Left hindlimb (tissue), 1 donor: ENCODE data around the gene CLRN3.

ENCODE experiments used
- DNase-seq: peaks from one replicate; pipeline ENCODE4 v3.0.0-alpha.2; 2018

Gene CLRN3

DNA sequence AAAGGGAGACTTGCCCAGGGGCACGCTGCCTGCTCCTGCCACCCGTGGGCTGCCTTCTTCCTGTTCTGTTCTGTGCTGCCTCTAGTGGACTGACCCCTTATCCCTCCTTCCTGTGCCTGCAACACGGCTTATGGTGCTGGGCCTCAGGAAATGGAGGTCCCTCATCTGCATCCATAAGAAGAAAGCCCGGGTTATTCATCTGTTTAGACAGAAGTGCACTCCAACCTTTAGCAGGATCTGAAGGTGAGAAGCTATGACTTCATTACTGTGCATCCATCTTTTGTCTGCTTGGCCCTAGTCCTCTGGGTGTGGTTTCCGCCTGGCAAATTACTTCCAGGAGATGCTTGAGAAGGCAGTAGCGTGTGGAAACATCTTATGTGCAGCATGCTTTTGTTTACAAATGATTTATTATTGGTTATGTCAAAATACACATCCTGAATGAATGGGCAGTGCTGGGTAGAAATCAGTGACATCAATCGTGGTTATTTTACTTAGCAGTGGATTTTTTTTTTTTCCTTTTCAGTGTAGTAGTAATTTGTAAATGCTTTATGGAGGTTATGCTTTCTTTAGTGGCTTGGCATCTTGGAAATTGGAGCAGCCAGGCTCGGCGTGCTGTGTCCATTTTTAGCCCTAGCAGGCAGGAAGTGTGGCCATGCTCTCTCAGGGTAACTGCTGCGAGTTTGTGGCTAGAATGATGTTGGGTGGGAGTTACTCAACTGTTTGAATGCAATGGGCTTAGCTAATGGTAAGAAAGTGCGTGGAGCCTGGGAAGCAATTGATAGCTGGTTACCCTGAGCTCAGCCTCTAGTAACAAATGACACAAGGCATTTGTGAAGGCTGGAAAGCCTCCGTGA is 26.9 kb upstream of the CLRN3 start:
- peak; percentile 48 for DNase-seq

- no peak for DNase-seq
Measured at GRCh38 chr10:127918572-127918971, 25.8 kb upstream of the CLRN3 start.

DNA sequence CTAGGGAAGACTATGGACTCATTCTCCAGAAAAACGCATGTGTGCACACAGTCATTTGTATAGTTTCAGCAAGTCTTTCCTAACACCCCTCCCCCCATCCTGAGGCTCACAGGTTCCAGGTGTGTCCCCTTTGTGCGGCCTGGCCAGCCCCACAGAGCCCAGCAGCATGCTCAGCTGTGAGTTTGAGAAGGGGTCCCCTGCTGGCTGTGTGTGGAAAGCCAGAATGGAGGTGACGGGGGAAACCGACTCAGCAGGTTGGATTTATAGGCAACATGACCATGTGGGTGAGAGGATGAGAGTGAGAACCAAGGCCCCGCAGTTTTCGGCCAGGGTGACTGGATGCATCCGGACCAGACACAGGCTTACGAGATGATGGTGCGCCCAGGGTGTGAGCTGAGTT is 24.1 kb upstream of the CLRN3 start:
- no peak for DNase-seq

DNA sequence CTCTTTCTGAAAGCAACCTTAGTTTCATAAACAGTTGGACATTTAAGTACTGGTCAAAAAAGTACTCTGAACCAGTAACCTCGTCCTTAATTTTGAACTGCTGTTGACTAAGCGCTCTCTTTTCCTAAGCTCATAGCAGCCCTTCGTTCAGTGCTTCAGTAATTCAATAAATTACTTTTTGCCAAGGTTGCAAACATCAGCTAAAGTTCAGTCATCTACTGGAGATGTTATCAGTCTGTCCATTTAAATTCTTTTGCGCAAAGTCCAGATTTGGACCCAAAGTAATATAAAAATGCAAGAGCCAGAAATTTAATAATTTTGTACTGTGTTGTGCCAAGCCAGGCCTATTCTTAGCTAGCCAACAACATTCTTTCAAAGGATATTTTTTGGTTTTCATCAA is 22.6 kb upstream of the CLRN3 start:
- no peak for DNase-seq

GRCh38 chr10:127913368-127913759 is 20.6 kb upstream of the CLRN3 start:
- no peak for DNase-seq

DNA sequence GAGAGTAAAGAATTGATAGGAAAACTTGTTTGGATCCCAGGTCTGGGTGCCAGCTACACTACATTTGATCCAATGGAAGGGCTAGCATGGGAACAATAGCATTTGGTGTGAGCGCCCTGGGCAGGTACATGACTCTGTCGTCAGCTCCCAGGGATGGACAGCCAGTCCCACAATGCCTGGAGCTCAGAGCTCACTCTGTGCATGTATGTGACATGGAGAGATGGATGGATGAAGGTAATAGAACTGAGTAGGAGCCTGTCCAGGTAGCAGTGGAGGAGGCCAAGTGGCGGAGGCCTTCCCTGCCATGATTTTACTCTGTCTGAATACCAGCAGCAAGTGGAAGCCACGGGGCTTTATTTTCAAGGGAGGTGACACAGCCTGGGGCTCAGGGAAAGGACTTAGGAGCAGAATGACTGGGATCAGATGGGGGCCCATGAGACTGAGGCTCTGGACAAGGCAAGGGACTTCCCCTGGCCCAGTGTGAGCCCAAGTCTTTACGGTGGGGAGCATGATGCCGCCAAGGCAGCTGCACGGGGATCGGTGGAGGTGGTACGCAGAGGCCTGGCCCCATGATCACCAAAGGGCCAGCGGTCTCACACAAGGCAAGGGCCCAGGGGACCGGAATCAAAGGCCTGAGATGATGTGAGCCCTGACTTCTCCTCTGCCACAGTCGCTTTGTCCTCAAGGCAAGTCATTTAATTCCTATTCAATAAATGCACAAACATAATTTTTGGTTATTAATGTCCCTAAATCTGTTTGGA is 20.0 kb upstream of the CLRN3 start:
- DNase-seq: no peak

GRCh38 chr10:127911867-127912257 is 19.1 kb upstream of the CLRN3 start:
- DNase-seq: no peak

GRCh38 chr10:127911218-127911866 is 18.6 kb upstream of the CLRN3 start:
- no peak for DNase-seq

DNA sequence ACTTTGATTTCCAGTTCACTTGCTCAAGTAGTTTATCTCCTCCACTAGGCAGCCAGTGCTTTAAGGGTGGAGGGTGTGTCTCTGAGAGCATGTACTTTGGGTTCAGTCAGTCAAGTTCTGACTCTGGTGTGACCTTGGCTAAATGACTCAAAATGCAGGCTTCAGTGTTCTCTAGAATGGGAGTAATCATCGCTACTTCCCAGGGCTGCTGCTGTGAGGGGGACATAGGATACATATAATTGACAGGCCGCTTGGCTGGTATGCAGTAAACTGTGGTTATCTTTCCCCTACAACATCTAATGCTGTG is 17.7 kb upstream of the CLRN3 start:
- no peak for DNase-seq

GRCh38 chr10:127909716-127910463 is 17.1 kb upstream of the CLRN3 start:
- no peak for DNase-seq

DNA sequence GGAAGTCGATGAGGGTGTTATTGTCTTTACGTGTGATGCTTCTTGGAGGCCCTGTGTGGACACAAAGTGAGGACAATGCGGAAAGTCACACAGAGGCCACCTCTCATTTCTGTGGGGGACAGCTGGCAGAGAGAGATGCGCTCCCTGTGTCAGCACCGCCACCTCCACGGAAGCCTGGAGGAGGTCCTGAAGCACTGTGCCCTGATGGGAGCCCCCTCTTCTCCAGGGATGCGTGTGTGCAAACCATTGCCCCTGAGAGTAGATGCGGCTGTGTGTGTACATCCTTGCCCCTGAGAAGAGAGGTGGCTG is 16.2 kb upstream of the CLRN3 start:
- no peak for DNase-seq

DNA sequence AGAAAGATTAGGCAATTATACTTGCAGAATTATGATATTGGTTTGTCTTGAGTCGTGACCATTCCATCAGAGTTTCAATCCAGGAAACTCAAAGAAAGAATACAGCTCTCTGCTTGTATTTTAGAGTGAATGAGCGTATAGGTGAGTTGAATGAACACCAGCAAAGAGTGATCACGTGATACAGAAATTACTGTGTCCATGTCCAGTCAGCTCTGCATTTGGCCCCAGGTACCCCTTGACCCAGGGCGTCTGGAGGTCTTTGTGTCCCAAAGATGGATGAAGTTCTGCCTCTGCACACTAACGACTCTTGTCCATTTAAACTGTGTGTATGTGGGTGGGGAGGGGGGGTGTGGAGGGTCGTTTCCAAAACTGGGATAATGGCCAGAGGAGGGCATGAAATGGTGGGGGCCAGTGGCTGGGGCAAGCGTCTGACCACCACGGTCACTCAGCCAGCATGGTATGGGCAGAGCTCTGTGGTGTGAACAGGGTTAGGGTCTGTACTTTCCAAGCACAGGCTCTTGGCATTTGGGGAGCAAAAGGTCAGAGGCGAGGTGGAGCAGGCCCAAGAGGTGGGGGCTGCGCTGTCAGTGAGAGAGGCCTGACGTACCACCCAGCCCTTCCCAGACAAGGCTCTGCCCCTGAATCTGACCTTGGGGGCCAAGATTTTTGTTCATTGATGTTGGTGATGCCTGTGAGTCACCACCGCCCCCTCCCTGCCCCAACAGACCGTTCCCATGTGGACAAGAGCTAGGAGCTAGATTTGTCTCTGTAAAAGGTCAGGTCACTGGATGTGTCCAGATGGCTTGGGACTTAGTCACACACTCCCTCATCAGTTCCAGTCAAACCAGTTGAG is 15.6 kb upstream of the CLRN3 start:
- no peak for DNase-seq

- DNase-seq: peak; percentile 54
Measured at GRCh38 chr10:127907411-127908105, 14.8 kb upstream of the CLRN3 start.

DNA sequence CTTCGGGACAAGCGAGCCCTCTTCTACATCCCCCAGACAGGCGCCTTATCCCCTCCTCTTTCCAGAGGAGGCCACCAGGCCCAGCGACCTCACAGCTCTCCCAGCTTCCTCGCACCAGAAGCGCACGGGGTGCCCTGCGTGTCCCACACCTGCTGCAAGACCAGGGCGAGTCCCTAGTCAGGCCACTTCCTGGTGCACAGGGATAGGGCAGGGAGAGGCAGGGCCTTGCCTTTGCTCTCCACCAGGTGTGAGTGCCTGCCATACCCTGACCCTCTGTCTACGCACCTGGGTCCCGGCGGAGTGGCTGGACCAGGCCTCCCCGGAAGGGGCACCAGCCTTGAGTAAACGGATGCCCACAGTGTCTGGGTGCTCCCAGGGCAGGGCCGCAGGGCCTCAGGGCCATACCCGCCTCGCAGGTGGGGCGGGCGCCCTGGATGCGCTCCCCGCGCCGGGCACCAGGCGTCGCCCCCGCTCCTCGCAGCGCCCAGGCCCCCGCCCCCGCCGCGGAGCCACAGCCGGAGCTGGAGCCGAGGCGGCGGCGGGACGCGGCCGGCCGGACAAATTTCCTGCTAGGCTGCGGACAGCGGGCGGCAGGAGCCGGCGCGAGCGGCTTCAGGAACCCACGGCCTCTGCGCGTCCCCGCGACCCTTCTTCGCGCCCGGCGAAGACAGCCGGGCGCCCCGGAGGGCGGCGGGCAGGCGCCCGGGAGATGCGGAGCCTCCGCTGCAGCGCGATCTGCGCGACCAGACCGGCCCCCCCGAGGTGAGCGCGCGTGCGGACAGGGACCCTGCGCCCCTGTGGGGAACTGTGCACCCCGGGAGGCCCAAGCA is 14.0 kb upstream of the CLRN3 start, which contains the start of gene PTPRE:
Gene PTPRE (plus strand): TSS at position 556 of the 830 bp plus-strand sequence. CDS start 133,779 bp downstream, outside the sequence.
- peak; percentile 63 for DNase-seq

DNA sequence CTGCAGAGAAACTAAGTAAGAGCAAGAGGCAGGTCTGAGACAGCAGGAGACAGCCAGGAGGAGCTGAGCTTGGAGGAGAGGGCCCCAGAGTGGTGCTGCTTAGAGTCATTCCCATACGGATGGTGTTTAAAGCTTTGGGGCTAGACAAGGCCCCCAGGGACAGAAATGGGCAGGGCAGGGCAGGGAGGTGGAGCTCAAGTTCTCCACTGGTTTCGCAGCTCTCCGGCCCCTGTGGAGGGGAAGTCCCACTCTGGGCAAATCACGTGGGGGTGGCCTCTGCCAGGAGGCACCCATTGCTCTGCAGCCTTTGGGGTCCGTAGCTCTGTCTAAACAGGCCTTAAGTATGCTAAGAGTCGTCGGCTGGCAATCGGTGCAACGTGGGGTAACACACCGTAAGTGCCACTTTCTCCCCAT is 13.1 kb upstream of the CLRN3 start:
- no peak for DNase-seq

GRCh38 chr10:127905001-127905847 is 12.5 kb upstream of the CLRN3 start:
- no peak for DNase-seq

- DNase-seq: no peak
Measured at GRCh38 chr10:127904311-127905000, 11.7 kb upstream of the CLRN3 start.

DNA sequence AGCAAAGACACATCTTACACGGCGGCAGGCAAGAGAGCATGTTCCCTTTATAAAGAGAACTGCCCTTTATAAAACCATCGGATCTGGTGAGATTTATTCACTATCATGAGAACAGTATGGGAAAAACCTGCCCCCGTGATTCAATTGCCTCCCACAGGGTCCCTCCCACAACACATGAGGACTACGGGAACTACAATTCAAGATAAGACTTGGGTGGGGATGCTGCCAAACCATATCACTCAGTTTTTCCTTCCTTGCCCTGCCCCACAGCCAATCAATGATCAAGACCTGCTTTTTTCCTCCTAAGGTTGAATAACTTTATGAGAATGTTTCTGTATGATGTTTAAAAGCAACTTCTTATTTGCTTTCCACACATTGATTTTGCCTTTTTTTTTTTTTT is 11.0 kb upstream of the CLRN3 start:
- no peak for DNase-seq

GRCh38 chr10:127899766-127900387 is 7.1 kb upstream of the CLRN3 start:
- no peak for DNase-seq
